NCI-H1694 treated with DMSO at 0.1 percent for 48 hours (cell line): ENCODE data around the gene THOC7.

ENCODE experiments used
- DNase-seq: peaks from one replicate; lab custom pipeline; 2025; lab: John Stamatoyannopoulos, UW

The THOC7 gene

GRCh38 chr3:63842127-63842526, 21.5 kb downstream of the THOC7 start:
- no peak for DNase-seq

GRCh38 chr3:63841704-63842103, 21.9 kb downstream of the THOC7 start:
- no peak for DNase-seq

- DNase-seq: no peak
Observed at GRCh38 chr3:63832395-63832794, 31.2 kb downstream of the THOC7 start.

- DNase-seq: no peak
Observed at GRCh38 chr3:63830526-63830925, 33.1 kb downstream of the THOC7 start.

GRCh38 chr3:63824309-63824708, 39.3 kb downstream of the THOC7 start:
- DNase-seq: no peak

- DNase-seq: no peak
Observed at GRCh38 chr3:63819151-63819398, 44.5 kb downstream of the THOC7 start, which contains the start of gene C3orf49. C3orf49 (plus strand) TSS chr3:63819299; CDS start chr3:63819472, 173 bp downstream.

GRCh38 chr3:63818282-63819150, 45.1 kb downstream of the THOC7 start:
- DNase-seq: peak; percentile 26

GRCh38 chr3:63817225-63817624, 46.4 kb downstream of the THOC7 start:
- DNase-seq: no peak

GRCh38 chr3:63814237-63814636, 49.4 kb downstream of the THOC7 start:
- no peak for DNase-seq

GRCh38 chr3:63809607-63810006, 54.0 kb downstream of the THOC7 start:
- no peak for DNase-seq

GRCh38 chr3:63808633-63809032, 55.0 kb downstream of the THOC7 start:
- DNase-seq: no peak

- no peak for DNase-seq
Observed at GRCh38 chr3:63807961-63808565, 55.5 kb downstream of the THOC7 start.

GRCh38 chr3:63803911-63804310, 59.7 kb downstream of the THOC7 start:
- DNase-seq: no peak

- no peak for DNase-seq
Observed at GRCh38 chr3:63800097-63800496, 63.5 kb downstream of the THOC7 start.

GRCh38 chr3:63798949-63799348, 64.7 kb downstream of the THOC7 start:
- DNase-seq: no peak

- no peak for DNase-seq
Observed at GRCh38 chr3:63798544-63798943, 65.1 kb downstream of the THOC7 start.

- DNase-seq: no peak
Observed at GRCh38 chr3:63795438-63795837, 68.2 kb downstream of the THOC7 start.

- no peak for DNase-seq
Observed at GRCh38 chr3:63791974-63792373, 71.6 kb downstream of the THOC7 start.
